ENCODE measurements around the gene CFL2. TPM values are rescaled to one million over a fixed set of nuclear protein-coding genes. Genes with fewer than 3 reads are reported as not detected.

Gene CFL2
- total and polyA plus RNA-seq, 12 donors: 42.8 to 228 (median 122) TPM

DNA sequence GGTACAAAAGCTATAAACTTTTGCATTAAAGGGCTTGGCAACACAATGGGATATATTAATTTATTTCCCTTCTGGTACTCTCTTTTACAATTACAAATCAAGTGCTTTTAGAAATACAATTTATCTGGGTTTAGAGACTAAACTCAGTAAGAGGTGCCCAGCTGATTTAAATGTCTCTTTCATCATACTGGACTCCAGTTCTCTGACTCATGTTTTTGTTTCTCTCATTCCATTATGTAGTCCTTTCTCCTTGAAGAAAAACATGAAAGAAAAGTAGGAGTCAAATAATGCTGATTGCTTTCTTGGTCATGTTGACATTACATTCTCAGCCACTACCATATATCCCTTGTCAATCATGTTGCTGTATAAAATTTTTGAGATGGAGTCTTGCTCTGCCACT is 36.3 kb upstream of the CFL2 start:
- peak overlapping the region in 2 of 5 donors; percentile 2 to 13 for H3K27ac ChIP-seq
- H3K27me3 ChIP-seq: no peaks in the 10 kb centered on the region
- H3K4me1 ChIP-seq (replicated peaks in 1 of 2): peaks cover 0 to 6% of the 10 kb centered on the region in 2 donors
- intact Hi-C loops (cut with DNase I): no loop called here
- TF ChIP-seq, protein P1, sequence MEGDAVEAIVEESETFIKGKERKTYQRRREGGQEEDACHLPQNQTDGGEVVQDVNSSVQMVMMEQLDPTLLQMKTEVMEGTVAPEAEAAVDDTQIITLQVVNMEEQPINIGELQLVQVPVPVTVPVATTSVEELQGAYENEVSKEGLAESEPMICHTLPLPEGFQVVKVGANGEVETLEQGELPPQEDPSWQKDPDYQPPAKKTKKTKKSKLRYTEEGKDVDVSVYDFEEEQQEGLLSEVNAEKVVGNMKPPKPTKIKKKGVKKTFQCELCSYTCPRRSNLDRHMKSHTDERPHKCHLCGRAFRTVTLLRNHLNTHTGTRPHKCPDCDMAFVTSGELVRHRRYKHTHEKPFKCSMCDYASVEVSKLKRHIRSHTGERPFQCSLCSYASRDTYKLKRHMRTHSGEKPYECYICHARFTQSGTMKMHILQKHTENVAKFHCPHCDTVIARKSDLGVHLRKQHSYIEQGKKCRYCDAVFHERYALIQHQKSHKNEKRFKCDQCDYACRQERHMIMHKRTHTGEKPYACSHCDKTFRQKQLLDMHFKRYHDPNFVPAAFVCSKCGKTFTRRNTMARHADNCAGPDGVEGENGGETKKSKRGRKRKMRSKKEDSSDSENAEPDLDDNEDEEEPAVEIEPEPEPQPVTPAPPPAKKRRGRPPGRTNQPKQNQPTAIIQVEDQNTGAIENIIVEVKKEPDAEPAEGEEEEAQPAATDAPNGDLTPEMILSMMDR (IDR thresholded peaks at IDR 0.05): no peak
- no peak for TF ChIP-seq POLR2A (IDR thresholded peaks at IDR 0.05)
- no peaks in the 10 kb centered on the region for H3K9me3 ChIP-seq (replicated peaks in 1 of 3)
- no peak overlapping the region for H3K4me3 ChIP-seq
- DNase-seq: no peak
- H3K36me3 ChIP-seq (replicated peaks in 1 of 2): no peaks in the 10 kb centered on the region

DNA sequence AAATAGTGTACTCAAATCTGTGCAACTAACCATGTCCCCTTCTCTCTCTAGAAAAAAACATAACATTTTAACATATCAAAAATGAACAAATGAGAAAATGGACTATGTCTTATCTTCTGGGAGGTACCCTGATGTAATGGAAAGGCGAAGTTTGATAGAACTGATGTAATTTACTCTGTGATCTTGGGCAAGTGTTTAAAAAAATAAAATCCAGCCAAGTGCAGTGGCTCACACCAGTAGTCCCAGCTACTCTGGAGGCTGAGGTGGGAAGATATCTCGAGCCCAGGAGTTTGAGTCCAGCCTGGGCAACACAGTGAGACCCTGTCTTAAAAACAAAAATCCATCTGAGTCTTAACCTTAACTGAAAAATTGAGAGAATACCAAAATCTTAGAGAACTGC is 35.8 kb upstream of the CFL2 start:
- DNase-seq: no peak
- Histone ChIP-seq H3K27me3 (no peaks in the 10 kb centered on the region), H3K36me3 (replicated peaks in 1 of 2) (no peaks in the 10 kb centered on the region), H3K9me3 (replicated peaks in 1 of 3) (no peaks in the 10 kb centered on the region), H3K4me1 (replicated peaks in 1 of 2) (peaks cover 0 to 6% of the 10 kb centered on the region in 2 donors), H3K27ac (peak overlapping the region in 1 of 5 donors; percentile 2), H3K4me3 (no peak overlapping the region)
- intact Hi-C loops (cut with DNase I): no loop called here
- TF ChIP-seq POLR2A (IDR thresholded peaks at IDR 0.05): no peak
- TF ChIP-seq, protein P1 (IDR thresholded peaks at IDR 0.05): no peak
- 83 to 94% (median 90%) methylated on average over 2 of the region's 2 CpGs for WGBS, 4 donors

DNA sequence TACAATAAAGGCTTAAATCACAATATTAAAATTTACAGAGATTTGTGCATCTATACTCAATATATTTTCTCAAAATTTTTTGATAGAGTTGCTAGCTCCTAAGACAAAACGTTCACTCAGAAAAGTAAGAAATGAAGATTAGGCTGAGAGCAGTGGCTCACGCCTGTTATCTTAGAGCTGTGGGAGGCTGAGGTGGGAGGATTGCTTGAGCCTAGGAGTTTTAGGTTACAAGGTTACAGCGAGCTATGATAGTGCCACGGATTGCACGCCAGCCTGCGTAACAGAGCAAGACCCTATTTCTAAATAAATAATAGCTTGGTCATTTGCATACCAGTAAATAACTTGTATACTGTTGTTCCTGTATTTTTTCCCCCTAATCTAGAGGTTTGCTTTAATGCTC is 35.0 kb upstream of the CFL2 start:
- 74 to 92% (median 85%) methylated on average over 6 of the region's 6 CpGs for WGBS, 4 donors
- Histone ChIP-seq H3K27ac (no peak overlapping the region), H3K4me3 (no peak overlapping the region), H3K4me1 (replicated peaks in 1 of 2) (peaks cover 0 to 6% of the 10 kb centered on the region in 2 donors), H3K27me3 (no peaks in the 10 kb centered on the region), H3K36me3 (replicated peaks in 1 of 2) (no peaks in the 10 kb centered on the region), H3K9me3 (replicated peaks in 1 of 3) (no peaks in the 10 kb centered on the region)
- DNase-seq: no peak
- intact Hi-C loops (cut with DNase I): no loop called here
- TF ChIP-seq, protein P1 (IDR thresholded peaks at IDR 0.05): no peak
- no peak for TF ChIP-seq POLR2A (IDR thresholded peaks at IDR 0.05)

DNA sequence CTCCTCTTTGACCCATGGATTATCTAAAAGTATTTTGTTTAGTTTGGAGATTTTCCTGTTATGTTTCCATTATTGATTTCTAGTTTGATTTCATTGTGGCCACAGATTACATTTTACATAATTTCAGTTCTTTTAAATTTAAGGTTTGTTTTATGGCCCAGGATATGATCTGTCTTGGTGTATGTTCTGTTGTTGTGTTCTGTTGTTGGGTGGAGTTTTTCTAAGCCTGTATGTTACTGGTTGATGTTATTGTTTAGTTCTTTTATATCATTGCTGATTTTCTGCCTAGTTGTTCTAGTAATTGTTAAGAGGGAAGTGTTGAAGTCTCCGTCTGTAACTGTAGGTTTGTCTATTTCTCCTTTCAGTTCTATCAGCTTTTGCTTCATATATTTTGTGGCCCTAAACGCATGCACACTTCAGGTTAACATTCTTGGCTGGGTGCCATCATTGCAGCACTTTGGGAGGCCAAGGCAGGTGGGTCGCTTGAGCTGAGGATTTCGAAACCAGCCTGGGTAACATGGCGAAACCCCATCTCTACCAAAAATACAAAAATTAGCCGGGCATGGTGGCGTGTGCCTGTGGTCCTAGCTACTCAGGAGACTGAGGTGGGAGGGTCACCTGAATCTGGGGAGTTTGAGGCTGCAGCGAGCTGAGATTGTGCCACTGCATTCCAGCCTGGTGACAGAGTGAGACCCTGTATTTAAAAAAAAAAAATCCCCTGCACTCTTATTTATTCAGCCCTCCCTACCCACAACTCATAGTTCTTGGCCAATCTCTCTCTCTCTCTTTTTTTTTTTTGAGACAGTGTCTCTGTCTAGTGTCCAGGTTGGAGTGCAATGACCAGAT is 28.1 kb upstream of the CFL2 start:
- Histone ChIP-seq H3K9me3 (replicated peaks in 1 of 3) (no peaks in the 10 kb centered on the region), H3K27me3 (no peaks in the 10 kb centered on the region), H3K4me1 (replicated peaks in 1 of 2) (no peaks in the 10 kb centered on the region), H3K4me3 (no peak overlapping the region), H3K36me3 (replicated peaks in 1 of 2) (no peaks in the 10 kb centered on the region), H3K27ac (no peak overlapping the region)
- 73 to 86% (median 80%) methylated on average over 8 of the region's 8 CpGs for WGBS, 4 donors
- TF ChIP-seq, protein P1 (IDR thresholded peaks at IDR 0.05): no peak
- no peak for TF ChIP-seq POLR2A (IDR thresholded peaks at IDR 0.05)
- DNase-seq: no peak
- intact Hi-C loops (cut with DNase I): no loop called here
